HEK293T (cell line): ENCODE results near the gene FAM117A.

Source experiments
- CTCF ChIA-PET: fragments of 350-600 bp; formaldehyde crosslinking; extraction: SDS; loops from one replicate; lab custom pipeline; 2021; ENCODE audit warnings: antibody characterized with exemption, inconsistent platforms; lab: Yijun Ruan, JAX
- POLR2A ChIA-PET: fragments of 350-600 bp; formaldehyde crosslinking; extraction: SDS; loops from one replicate; lab custom pipeline; 2020; ENCODE audit warnings: antibody characterized with exemption, inconsistent platforms; lab: Yijun Ruan, JAX
- DNase-seq: peaks from one replicate; pipeline ENCODE4 v3.0.0; 2012; ENCODE audit warnings: mixed read lengths; ENCODE audit errors: extremely low spot score
- ARNT ChIP-seq: fragments of 450-650 bp; IDR thresholded peaks from 2 replicates; pipeline ENCODE4 v1.6.1; 2017; ENCODE audit warnings: mild to moderate bottlenecking
- BHLHE40 ChIP-seq: fragments of 450-650 bp; IDR thresholded peaks from 2 replicates; pipeline ENCODE4 v1.6.1; 2016; ENCODE audit warnings: mild to moderate bottlenecking, moderate library complexity, borderline replicate concordance
- CTBP1 ChIP-seq: fragments of 450-650 bp; IDR thresholded peaks from 2 replicates; pipeline ENCODE4 v1.6.1; 2016; ENCODE audit warnings: borderline replicate concordance
- ELF4 ChIP-seq: fragments of 450-650 bp; IDR thresholded peaks from 2 replicates; pipeline ENCODE4 v1.6.1; 2017; ENCODE audit warnings: antibody characterized with exemption
- FOXA1 ChIP-seq: fragments of 450-650 bp; IDR thresholded peaks from 2 replicates; pipeline ENCODE4 v1.6.1; 2016; ENCODE audit warnings: mild to moderate bottlenecking
- FOXK2 ChIP-seq: fragments of 450-650 bp; IDR thresholded peaks from 2 replicates; pipeline ENCODE4 v1.6.1; 2016; ENCODE audit warnings: mild to moderate bottlenecking
- FOXM1 ChIP-seq: fragments of 450-650 bp; IDR thresholded peaks from 2 replicates; pipeline ENCODE4 v1.6.1; 2017; ENCODE audit warnings: mild to moderate bottlenecking, borderline replicate concordance
- HDGF ChIP-seq: fragments of 450-650 bp; IDR thresholded peaks from 2 replicates; pipeline ENCODE4 v1.6.1; 2017; ENCODE audit warnings: antibody characterized with exemption, borderline replicate concordance
- L3MBTL2 ChIP-seq: fragments of 450-650 bp; conservative IDR thresholded peaks from 2 replicates; pipeline ENCODE4 v1.6.1; 2016; ENCODE audit warnings: mild to moderate bottlenecking
- LEF1 ChIP-seq: fragments of 450-650 bp; IDR thresholded peaks from 2 replicates; pipeline ENCODE4 v1.6.1; 2017; ENCODE audit warnings: mild to moderate bottlenecking, borderline replicate concordance
- NFRKB ChIP-seq: fragments of 450-650 bp; IDR thresholded peaks from 2 replicates; pipeline ENCODE4 v1.6.1; 2016; ENCODE audit warnings: mild to moderate bottlenecking, moderate library complexity
- SP1 ChIP-seq: fragments of 450-650 bp; IDR thresholded peaks from 2 replicates; pipeline ENCODE4 v1.6.1; 2017
- SUZ12 ChIP-seq: fragments of 450-650 bp; IDR thresholded peaks from 2 replicates; pipeline ENCODE4 v1.6.1; 2016; ENCODE audit warnings: mild to moderate bottlenecking
- TARDBP ChIP-seq: fragments of 450-650 bp; IDR thresholded peaks from 2 replicates; pipeline ENCODE4 v1.6.1; 2016
- ZNF384 ChIP-seq: fragments of 450-650 bp; IDR thresholded peaks from 2 replicates; pipeline ENCODE4 v1.6.1; 2016
- TF ChIP-seq, protein P1 (sequence below): fragments of 450-650 bp; IDR thresholded peaks from 2 replicates; pipeline ENCODE4 v1.6.1; 2016

FAM117A gene

GRCh38 chr17:49703557-49704277 lies 60.2 kb downstream of the FAM117A start:
- TF ChIP-seq CTBP1 (no peak), NFRKB (no peak), L3MBTL2 (no peak), TARDBP (no peak), ELF4 (no peak), SUZ12 (no peak), LEF1 (no peak), HDGF (no peak), FOXA1 (no peak), FOXK2 (no peak), ZNF384 (no peak), SP1 (no peak), ARNT (no peak), FOXM1 (no peak), BHLHE40 (no peak)
- TF ChIP-seq, protein P1, sequence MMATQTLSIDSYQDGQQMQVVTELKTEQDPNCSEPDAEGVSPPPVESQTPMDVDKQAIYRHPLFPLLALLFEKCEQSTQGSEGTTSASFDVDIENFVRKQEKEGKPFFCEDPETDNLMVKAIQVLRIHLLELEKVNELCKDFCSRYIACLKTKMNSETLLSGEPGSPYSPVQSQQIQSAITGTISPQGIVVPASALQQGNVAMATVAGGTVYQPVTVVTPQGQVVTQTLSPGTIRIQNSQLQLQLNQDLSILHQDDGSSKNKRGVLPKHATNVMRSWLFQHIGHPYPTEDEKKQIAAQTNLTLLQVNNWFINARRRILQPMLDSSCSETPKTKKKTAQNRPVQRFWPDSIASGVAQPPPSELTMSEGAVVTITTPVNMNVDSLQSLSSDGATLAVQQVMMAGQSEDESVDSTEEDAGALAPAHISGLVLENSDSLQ: no peak
- DNase-seq: peak; percentile 48
- ChIA-PET POLR2A (interaction anchor here (1.2 kb wide), 1 partner anchor 84 kb away, joined by 5 read pairs; the partner anchor contains the start of gene KAT7), CTCF (interaction anchor here (1.7 to 2.0 kb wide), 2 partner anchors 8 to 132 kb away, joined by 4 to 6 read pairs; no protein-coding TSS in a partner anchor)

DNA sequence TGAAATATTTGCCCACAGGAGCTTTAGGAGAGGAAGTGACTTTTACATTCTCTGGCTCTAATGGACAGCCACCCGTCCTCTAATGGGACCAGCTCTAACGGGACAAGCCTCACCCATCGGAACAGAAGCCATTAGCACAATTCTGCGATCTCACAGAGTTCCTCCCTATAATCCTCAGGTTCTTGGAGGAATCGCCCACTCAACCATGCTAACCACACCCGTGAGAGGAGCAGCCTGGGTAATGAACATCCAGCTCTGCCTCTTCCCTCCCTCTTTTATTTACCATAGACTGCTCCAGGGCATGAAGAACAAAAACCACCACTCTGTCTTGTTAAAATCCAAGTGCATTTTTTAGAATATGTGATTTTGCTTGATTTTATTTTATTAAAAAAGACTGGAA lies 63.0 kb downstream of the FAM117A start:
- no peak for DNase-seq
- ChIA-PET POLR2A (no interaction called here), CTCF (interaction anchor here (1.1 to 2.3 kb wide), 3 partner anchors 130 to 144 kb away, joined by 3 to 9 read pairs (median 4); no protein-coding TSS in a partner anchor)
- TF ChIP-seq, protein P1: no peak
- TF ChIP-seq CTBP1: no peak
- no peak for TF ChIP-seq NFRKB
- no peak for TF ChIP-seq BHLHE40
- TF ChIP-seq L3MBTL2: no peak
- no peak for TF ChIP-seq TARDBP
- no peak for TF ChIP-seq FOXK2
- TF ChIP-seq HDGF: no peak
- no peak for TF ChIP-seq SP1
- TF ChIP-seq FOXM1: no peak
- no peak for TF ChIP-seq LEF1
- TF ChIP-seq SUZ12: no peak
- TF ChIP-seq ZNF384: no peak
- TF ChIP-seq ELF4: no peak
- no peak for TF ChIP-seq FOXA1
- no peak for TF ChIP-seq ARNT

GRCh38 chr17:49699966-49700575 lies 63.9 kb downstream of the FAM117A start:
- POLR2A ChIA-PET: interaction anchor here (0.8 to 0.9 kb wide), 2 partner anchors 130 to 132 kb away, joined by 3 read pairs; no protein-coding TSS in a partner anchor
- TF ChIP-seq FOXA1: no peak
- TF ChIP-seq ELF4: no peak
- no peak for TF ChIP-seq ZNF384
- TF ChIP-seq SUZ12: no peak
- TF ChIP-seq ARNT: no peak
- TF ChIP-seq L3MBTL2: no peak
- no peak for TF ChIP-seq LEF1
- TF ChIP-seq FOXM1: no peak
- TF ChIP-seq, protein P1: no peak
- TF ChIP-seq SP1: no peak
- no peak for TF ChIP-seq TARDBP
- no peak for TF ChIP-seq BHLHE40
- no peak for TF ChIP-seq CTBP1
- TF ChIP-seq FOXK2: no peak
- TF ChIP-seq HDGF: no peak
- no peak for TF ChIP-seq NFRKB
- no peak for DNase-seq
- CTCF ChIA-PET: interaction anchor here (1.1 to 5.2 kb wide), 4 partner anchors 129 to 143 kb away, joined by 3 to 35 read pairs (median 6); no protein-coding TSS in a partner anchor

- ChIA-PET CTCF (interaction anchor here (0.7 to 5.2 kb wide), 3 partner anchors 10 to 128 kb away, joined by 3 to 35 read pairs (median 9); partner anchors contain the start of gene SLC35B1), POLR2A (interaction anchor here (0.6 to 3.6 kb wide), 2 partner anchors 10 to 132 kb away, joined by 3 to 13 read pairs; partner anchors contain the start of gene SLC35B1)
- TF ChIP-seq ZNF384: no peak
- no peak for TF ChIP-seq L3MBTL2
- TF ChIP-seq FOXM1: no peak
- no peak for TF ChIP-seq ARNT
- TF ChIP-seq NFRKB: no peak
- no peak for TF ChIP-seq LEF1
- no peak for TF ChIP-seq HDGF
- TF ChIP-seq, protein P1: no peak
- TF ChIP-seq FOXA1: no peak
- no peak for TF ChIP-seq ELF4
- TF ChIP-seq SP1: no peak
- no peak for TF ChIP-seq TARDBP
- TF ChIP-seq SUZ12: no peak
- TF ChIP-seq BHLHE40: no peak
- no peak for TF ChIP-seq FOXK2
- no peak for TF ChIP-seq CTBP1
- DNase-seq: no peak
Measured at GRCh38 chr17:49698005-49698404, 65.9 kb downstream of the FAM117A start.
